A673 (cell line): Measurements from ENCODE around the gene MAML3. TPM values are rescaled to one million over a fixed set of nuclear protein-coding genes. Genes with fewer than 3 reads are reported as not detected.

Experiments
- BruUV-seq: library from RNA; stranded (reverse); fragments of 400-500 nt; replicated peaks from 2 replicates; lab custom pipeline; 2021; lab: Mats Ljungman, UMichigan
- CTCF ChIA-PET: fragments of 300-600 bp; sonication (Branson Sonifier 250); formaldehyde crosslinking; loops from one replicate; lab custom pipeline; 2022; ENCODE audit warnings: antibody characterized with exemption; lab: Charles Lee
- POLR2A ChIA-PET: fragments of 300-600 bp; sonication (Branson Sonifier 250); formaldehyde crosslinking; loops from one replicate; lab custom pipeline; 2022; ENCODE audit warnings: antibody characterized with exemption; ENCODE audit not compliant: low non-redundant PET; lab: Charles Lee
- DNase-seq: peaks from one replicate; pipeline ENCODE4 v3.0.0-alpha.2; 2015; ENCODE audit warnings: low spot score
- H3K27ac ChIP-seq: fragments of 200-600 bp; sonication (generic); 2 replicates; pipeline ENCODE4 v1.5.1; 2016; ENCODE audit warnings: mixed run types, low read depth, mild to moderate bottlenecking, mixed read lengths, antibody characterized with exemption, low read length; ENCODE audit not compliant: poor library complexity, severe bottlenecking
- H3K27me3 ChIP-seq: fragments of 200-600 bp; sonication (generic); replicated peaks from 2 replicates; pipeline ENCODE4 v1.6.1; 2017; ENCODE audit warnings: mixed run types, low read depth, mild to moderate bottlenecking, mixed read lengths, antibody characterized with exemption, low read length; ENCODE audit not compliant: insufficient read depth, poor library complexity
- H3K36me3 ChIP-seq: fragments of 200-600 bp; sonication (generic); 2 replicates; pipeline ENCODE4 v1.6.1; 2016; ENCODE audit warnings: mixed run types, mild to moderate bottlenecking, mixed read lengths, antibody characterized with exemption, low read length; ENCODE audit not compliant: insufficient read depth, poor library complexity, severe bottlenecking
- H3K4me1 ChIP-seq: fragments of 200-600 bp; sonication (generic); 2 replicates; pipeline ENCODE4 v1.6.1; 2017; ENCODE audit warnings: mixed run types, mild to moderate bottlenecking, mixed read lengths, antibody characterized with exemption, low read length; ENCODE audit not compliant: insufficient read depth, poor library complexity, severe bottlenecking
- H3K4me3 ChIP-seq: fragments of 200-600 bp; sonication (generic); 2 replicates; pipeline ENCODE4 v1.5.1; 2016; ENCODE audit warnings: low read depth, mixed run types, mild to moderate bottlenecking, mixed read lengths, low read length; ENCODE audit not compliant: poor library complexity, severe bottlenecking
- H3K9me3 ChIP-seq: fragments of 200-600 bp; sonication (generic); 2 replicates; pipeline ENCODE4 v1.6.1; 2016; ENCODE audit warnings: mixed run types, low read depth, mild to moderate bottlenecking, mixed read lengths, antibody characterized with exemption, low read length; ENCODE audit not compliant: poor library complexity, severe bottlenecking
- CTCF ChIP-seq: fragments of 300-800, 200-600 bp; sonication (generic); conservative IDR thresholded peaks from 2 replicates; pipeline ENCODE4 v1.5.1; 2017; ENCODE audit warnings: low read depth, mild to moderate bottlenecking, antibody characterized with exemption, low read length, moderate library complexity, mixed read lengths
- EZH2 ChIP-seq: fragments of 200-600 bp; sonication (generic); IDR thresholded peaks from 2 replicates; pipeline ENCODE4 v1.6.1; 2017; ENCODE audit warnings: borderline replicate concordance, low read depth, mild to moderate bottlenecking, mixed read lengths, antibody characterized with exemption, low read length; ENCODE audit not compliant: poor library complexity, severe bottlenecking
- intact Hi-C: fragments of 100-400 bp; cut with micrococcal nuclease; formaldehyde crosslinking; loops from one replicate; pipeline ENCODE4 v1.10.0; 2022; ENCODE audit not compliant: unreplicated experiment
- total RNA-seq: library from RNA; stranded (reverse); gene quantifications from 2 replicates; pipeline ENCODE4 v1.2.3, GENCODE V29; 2021

The MAML3 gene
- total RNA-seq, 1 experiment from 2014 or later = 3.7 TPM

- no peak for TF ChIP-seq CTCF
- no peak for TF ChIP-seq EZH2
- DNase-seq = no peak
- ChIA-PET CTCF (no interaction called here), POLR2A (no interaction called here)
- no peaks in the 10 kb centered on the region for H3K4me1 ChIP-seq
- BruUV-seq = no TSS peak
- intact Hi-C loops = no loop called here
- H3K36me3 ChIP-seq = no peaks in the 10 kb centered on the region
- H3K27me3 ChIP-seq = no peaks in the 10 kb centered on the region
- H3K27ac ChIP-seq = no peak overlapping the region
- no peak overlapping the region for H3K4me3 ChIP-seq
- no peaks in the 10 kb centered on the region for H3K9me3 ChIP-seq
These were observed 220.9 kb downstream of the MAML3 start for GRCh38 chr4:139933104-139933503.

GRCh38 chr4:139924782-139925181 is 229.2 kb downstream of the MAML3 start:
- Histone ChIP-seq H3K27me3 (no peaks in the 10 kb centered on the region), H3K4me1 (peaks cover 6% of the 10 kb centered on the region), H3K9me3 (no peaks in the 10 kb centered on the region), H3K36me3 (no peaks in the 10 kb centered on the region), H3K4me3 (no peak overlapping the region), H3K27ac (no peak overlapping the region)
- no peak for TF ChIP-seq EZH2
- no peak for TF ChIP-seq CTCF
- intact Hi-C loops = no loop called here
- ChIA-PET CTCF (no interaction called here), POLR2A (no interaction called here)
- no peak for DNase-seq
- no TSS peak for BruUV-seq

- BruUV-seq = no TSS peak
- ChIA-PET CTCF (no interaction called here), POLR2A (no interaction called here)
- intact Hi-C loops = no loop called here
- Histone ChIP-seq H3K4me3 (no peak overlapping the region), H3K27ac (no peak overlapping the region), H3K27me3 (no peaks in the 10 kb centered on the region), H3K4me1 (peaks cover 14% of the 10 kb centered on the region), H3K36me3 (no peaks in the 10 kb centered on the region), H3K9me3 (no peaks in the 10 kb centered on the region)
- TF ChIP-seq CTCF = no peak
- TF ChIP-seq EZH2 = no peak
- no peak for DNase-seq
These were observed 231.5 kb downstream of the MAML3 start for GRCh38 chr4:139922406-139923024.
